GM23338 (cell line): ENCODE data around the gene CDK5RAP1. TPM values are rescaled to one million over a fixed set of nuclear protein-coding genes. Genes with fewer than 3 reads are reported as not detected.

Source experiments
- ATAC-seq: fragments of 200-7000 bp; cut with Tn5 transposase; 3 replicates; pipeline ENCODE4 v1.9.1; 2020
- DNase-seq: peaks from one replicate; pipeline ENCODE4 v3.0.0-alpha.2; 2015; ENCODE audit warnings: low spot score
- H2AFZ ChIP-seq: fragments of 200-600 bp; sonication (generic); 2 replicates; pipeline ENCODE4 v1.8.0; 2016; ENCODE audit warnings: antibody characterized with exemption, mild to moderate bottlenecking, moderate library complexity
- H3F3A ChIP-seq: fragments of 200-600 bp; sonication (generic); replicated peaks from 2 replicates; pipeline ENCODE4 v1.8.0; 2017; ENCODE audit warnings: antibody characterized with exemption, mixed run types, low read depth
- H3K27ac ChIP-seq: fragments of 200-600 bp; sonication (generic); 2 replicates; pipeline ENCODE4 v1.6.1; 2016; ENCODE audit warnings: low read depth
- H3K27me3 ChIP-seq: fragments of 200-600 bp; sonication (generic); 2 replicates; pipeline ENCODE4 v1.8.0; 2016; ENCODE audit warnings: mild to moderate bottlenecking, mixed run types, moderate library complexity; ENCODE audit not compliant: insufficient read depth
- H3K36me3 ChIP-seq: fragments of 200-600 bp; sonication (generic); 2 replicates; pipeline ENCODE4 v1.8.0; 2016; ENCODE audit warnings: mild to moderate bottlenecking; ENCODE audit not compliant: insufficient read depth
- H3K4me1 ChIP-seq: fragments of 200-600 bp; sonication (generic); 2 replicates; pipeline ENCODE4 v1.8.0; 2016; ENCODE audit warnings: mild to moderate bottlenecking, moderate library complexity; ENCODE audit not compliant: insufficient read depth
- H3K4me2 ChIP-seq: fragments of 200-600 bp; sonication (generic); 2 replicates; pipeline ENCODE4 v1.7.1; 2017; ENCODE audit warnings: mixed run types
- H3K4me3 ChIP-seq: fragments of 200-600 bp; sonication (generic); 2 replicates; pipeline ENCODE4 v1.6.1; 2016; ENCODE audit warnings: mixed run types
- H3K79me2 ChIP-seq: fragments of 200-600 bp; sonication (generic); replicated peaks from 2 replicates; pipeline ENCODE4 v1.8.0; 2017; ENCODE audit warnings: mild to moderate bottlenecking; ENCODE audit not compliant: insufficient read depth
- H3K9me2 ChIP-seq: fragments of 200-600 bp; sonication (generic); 2 replicates; pipeline ENCODE4 v1.8.0; 2017; ENCODE audit not compliant: insufficient read depth
- H4K20me1 ChIP-seq: fragments of 200-600 bp; sonication (generic); replicated peaks from 2 replicates; pipeline ENCODE4 v1.8.0; 2017; ENCODE audit warnings: mild to moderate bottlenecking; ENCODE audit not compliant: insufficient read depth
- H3K27ac Mint-ChIP-seq: 2 replicates; pipeline ENCODE4 v1.8.0; 2020; ENCODE audit warnings: inconsistent platforms, mild to moderate bottlenecking, moderate library complexity, mixed read lengths
- H3K27me3 Mint-ChIP-seq: 3 replicates; pipeline ENCODE4 v1.8.0; 2022; ENCODE audit warnings: low read depth, mild to moderate bottlenecking, moderate library complexity, mixed read lengths, inconsistent platforms; ENCODE audit not compliant: insufficient read depth, poor library complexity
- H3K36me3 Mint-ChIP-seq: 3 replicates; pipeline ENCODE4 v1.8.0; 2021; ENCODE audit warnings: low read depth, mild to moderate bottlenecking, inconsistent platforms, moderate library complexity, mixed read lengths
- H3K4me1 Mint-ChIP-seq: 3 replicates; pipeline ENCODE4 v1.8.0; 2020; ENCODE audit warnings: mild to moderate bottlenecking, inconsistent platforms, mixed read lengths
- H3K4me3 Mint-ChIP-seq: 3 replicates; pipeline ENCODE4 v1.8.0; 2021; ENCODE audit warnings: moderate library complexity, mild to moderate bottlenecking, inconsistent platforms, mixed read lengths
- H3K9me3 Mint-ChIP-seq: 3 replicates; pipeline ENCODE4 v1.8.0; 2020; ENCODE audit warnings: moderate library complexity, mild to moderate bottlenecking, inconsistent platforms, mixed read lengths
- CREB1 ChIP-seq: fragments of 250-450 bp; sonication (Bioruptor Pico); IDR thresholded peaks from 2 replicates; pipeline ENCODE4 v1.5.0; 2020; ENCODE audit warnings: low read depth, mild to moderate bottlenecking, moderate library complexity
- ETS1 ChIP-seq: IDR thresholded peaks from 2 replicates; pipeline ENCODE4 v1.6.1; 2016; ENCODE audit warnings: antibody characterized with exemption
- NANOG ChIP-seq: IDR thresholded peaks from 2 replicates; pipeline ENCODE4 v1.6.1; 2016; ENCODE audit warnings: antibody characterized with exemption, borderline replicate concordance
- POLR2AphosphoS5 ChIP-seq: IDR thresholded peaks from 2 replicates; pipeline ENCODE4 v1.6.1; 2016; ENCODE audit warnings: antibody characterized with exemption, low read depth
- ZNF462 ChIP-seq: fragments of 250-450 bp; sonication (Bioruptor Pico); IDR thresholded peaks from 2 replicates; pipeline ENCODE4 v1.5.0; 2020; ENCODE audit warnings: mild to moderate bottlenecking, moderate library complexity
- polyA plus RNA-seq: library from polyadenylated mRNA; unstranded; fragments of >200 nt; fragmentation: Nextera tagmentation; extraction: Ambion mirVana; gene quantifications from 2 replicates; pipeline ENCODE4 v1.2.1, GENCODE V29; 2016
- total RNA-seq: library from RNA; depleted of rRNA; stranded (reverse); fragments of >200 nt; shearing (Covaris generic); gene quantifications from 2 replicates; pipeline ENCODE4 v1.2.3, GENCODE V29; 2014
- TF ChIP-seq, protein P1 (sequence below), 2 experiments: fragments of 200-600 bp in 1 of 2; sonication (generic) in 1 of 2; conservative IDR thresholded peaks; 2 replicates each; pipeline versions ENCODE4 v1.5.1 to v1.6.1; 2016 to 2017; ENCODE audit warnings: antibody characterized with exemption in 2 of 2, low read depth in 2 of 2, mild to moderate bottlenecking in 2 of 2, moderate library complexity in 1 of 2

CDK5RAP1 gene
- total and polyA plus RNA-seq, 2 experiments from 2014 or later: 33.8 to 38.1 TPM

GRCh38 chr20:33351696-33352095 is 49.6 kb downstream of the CDK5RAP1 start (continued):
- no peak for TF ChIP-seq ZNF462 (CRISPR knock-in tag)

DNA sequence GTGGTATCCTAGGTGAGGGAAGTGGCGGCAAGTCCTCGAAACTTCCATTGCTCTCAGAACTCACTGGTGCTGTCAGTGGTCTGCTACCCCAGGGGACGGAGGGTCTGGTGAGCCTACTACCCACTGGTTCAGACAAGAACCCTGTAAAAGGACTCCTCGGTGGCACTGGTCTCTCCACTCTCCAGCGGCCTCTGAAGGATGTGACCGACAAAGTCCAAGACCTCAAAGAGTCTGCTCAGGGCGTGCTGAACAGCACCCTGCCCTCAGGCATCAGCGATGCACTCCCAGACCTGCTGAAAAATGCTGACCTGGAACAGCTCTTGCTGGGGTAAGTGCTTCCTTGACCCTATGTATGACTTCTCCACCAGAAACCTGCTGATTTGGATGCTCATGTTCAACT is 51.8 kb downstream of the CDK5RAP1 start:
- Histone ChIP-seq H3K4me3 (no peak overlapping the region), H3K27me3 (no peaks in the 10 kb centered on the region), H3K4me1 (peaks cover 13% of the 10 kb centered on the region; the same call in 1 of the 2 replicates), H3K36me3 (no peaks in the 10 kb centered on the region; the same call in 1 of the 2 replicates), H2AFZ (no peak overlapping the region), H3F3A (no peaks in the 10 kb centered on the region), H3K4me2 (no peak overlapping the region), H3K9me2 (no peaks in the 10 kb centered on the region), H4K20me1 (no peaks in the 10 kb centered on the region), H3K27ac (no peak overlapping the region), H3K79me2 (no peaks in the 10 kb centered on the region)
- H3K4me1 Mint-ChIP-seq: peaks cover 27% of the 10 kb centered on the region
- peaks cover 3% of the 10 kb centered on the region for H3K27me3 Mint-ChIP-seq
- H3K4me3 Mint-ChIP-seq: no peak overlapping the region
- DNase-seq (no peak), ATAC-seq (no peak)
- H3K9me3 Mint-ChIP-seq: no peaks in the 10 kb centered on the region; the same call in 2 of the 3 replicates
- no peak overlapping the region for H3K27ac Mint-ChIP-seq
- no peak for TF ChIP-seq NANOG
- TF ChIP-seq POLR2AphosphoS5: no peak
- TF ChIP-seq, protein P1, sequence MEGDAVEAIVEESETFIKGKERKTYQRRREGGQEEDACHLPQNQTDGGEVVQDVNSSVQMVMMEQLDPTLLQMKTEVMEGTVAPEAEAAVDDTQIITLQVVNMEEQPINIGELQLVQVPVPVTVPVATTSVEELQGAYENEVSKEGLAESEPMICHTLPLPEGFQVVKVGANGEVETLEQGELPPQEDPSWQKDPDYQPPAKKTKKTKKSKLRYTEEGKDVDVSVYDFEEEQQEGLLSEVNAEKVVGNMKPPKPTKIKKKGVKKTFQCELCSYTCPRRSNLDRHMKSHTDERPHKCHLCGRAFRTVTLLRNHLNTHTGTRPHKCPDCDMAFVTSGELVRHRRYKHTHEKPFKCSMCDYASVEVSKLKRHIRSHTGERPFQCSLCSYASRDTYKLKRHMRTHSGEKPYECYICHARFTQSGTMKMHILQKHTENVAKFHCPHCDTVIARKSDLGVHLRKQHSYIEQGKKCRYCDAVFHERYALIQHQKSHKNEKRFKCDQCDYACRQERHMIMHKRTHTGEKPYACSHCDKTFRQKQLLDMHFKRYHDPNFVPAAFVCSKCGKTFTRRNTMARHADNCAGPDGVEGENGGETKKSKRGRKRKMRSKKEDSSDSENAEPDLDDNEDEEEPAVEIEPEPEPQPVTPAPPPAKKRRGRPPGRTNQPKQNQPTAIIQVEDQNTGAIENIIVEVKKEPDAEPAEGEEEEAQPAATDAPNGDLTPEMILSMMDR (conservative IDR thresholded peaks at IDR 0.05; ENCODE audit: low read depth in 2 of 2): no peak
- TF ChIP-seq ETS1: no peak
- no peak for TF ChIP-seq ZNF462 (CRISPR knock-in tag)
- no peak for TF ChIP-seq CREB1
- H3K36me3 Mint-ChIP-seq: peaks cover 8% of the 10 kb centered on the region
